SK-N-SH (cell line): ENCODE data around the gene MIOS. TPM values are rescaled to one million over a fixed set of nuclear protein-coding genes. Genes with fewer than 3 reads are reported as not detected.
A peak's percentile ranks its signal among the peaks of the same experiment; 100 is the strongest.

Experiments used
- CTCF ChIA-PET: fragments of 300-600, 350-600 bp; formaldehyde crosslinking; extraction: SDS; loops from one replicate; lab custom pipeline; 2021; lab: Yijun Ruan, JAX
- POLR2A ChIA-PET: fragments of 350-600 bp; sonication (Branson Sonifier 250); formaldehyde crosslinking; extraction: SDS; loops from one replicate; lab custom pipeline; 2020; ENCODE audit warnings: antibody characterized with exemption, inconsistent platforms; lab: Yijun Ruan, JAX
- DNase-seq: peaks from one replicate; pipeline ENCODE4 v3.0.0; 2012
- H2AFZ ChIP-seq: fragments of 200-600 bp; sonication (generic); 2 replicates; pipeline ENCODE4 v1.8.1; 2016; ENCODE audit warnings: antibody characterized with exemption, mild to moderate bottlenecking, low read depth
- H3F3A ChIP-seq: fragments of 200-600 bp; sonication (generic); replicated peaks from 2 replicates; pipeline ENCODE3; 2016; ENCODE audit warnings: antibody characterized with exemption, mild to moderate bottlenecking; ENCODE audit not compliant: insufficient read depth
- H3K27ac ChIP-seq, 2 experiments: fragments of 200-500 bp in 1 of 2; fragments of 200-600 bp in 1 of 2; sonication (Bioruptor generic) in 1 of 2; sonication (generic), shearing (Covaris generic) in 1 of 2; 2 replicates each; pipeline versions ENCODE4 v1.5.1 to v1.6.1; 2014 to 2016; ENCODE audit warnings: low read depth in 2 of 2, inconsistent platforms in 1 of 2, low read length in 1 of 2, mild to moderate bottlenecking in 1 of 2, mixed read lengths in 1 of 2
- H3K27me3 ChIP-seq: fragments of 200-600 bp; sonication (generic), shearing (Covaris generic); 2 replicates; pipeline ENCODE4 v1.6.1; 2016; ENCODE audit warnings: mixed run types; ENCODE audit not compliant: insufficient read depth
- H3K36me3 ChIP-seq, 2 experiments: fragments of 200-500 bp in 1 of 2; fragments of 200-600 bp in 1 of 2; sonication (Bioruptor generic) in 1 of 2; sonication (generic) in 1 of 2; replicated peaks in 1 of 2; 2 replicates each; pipeline versions ENCODE3 to v1.5.1; 2014 to 2016; ENCODE audit warnings: low read length in 1 of 2, mild to moderate bottlenecking in 1 of 2; ENCODE audit not compliant: insufficient read depth in 2 of 2, control insufficient read depth in 1 of 2
- H3K4me1 ChIP-seq, 2 experiments: fragments of 200-500 bp in 1 of 2; fragments of 200-600 bp in 1 of 2; sonication (Bioruptor generic) in 1 of 2; sonication (generic), shearing (Covaris generic) in 1 of 2; 2 replicates each; pipeline versions ENCODE4 v1.5.1 to v1.6.1; 2014 to 2016; ENCODE audit warnings: low read depth in 1 of 2, low read length in 1 of 2, mixed run types in 1 of 2; ENCODE audit not compliant: insufficient read depth in 2 of 2, control insufficient read depth in 1 of 2
- H3K4me2 ChIP-seq: fragments of 200-600 bp; sonication (generic), shearing (Covaris generic); 2 replicates; pipeline ENCODE4 v1.6.1; 2017; ENCODE audit warnings: mixed run types
- H3K4me3 ChIP-seq, 2 experiments: fragments of 200-500 bp in 1 of 2; fragments of 200-600 bp in 1 of 2; sonication (Bioruptor generic) in 1 of 2; sonication (generic), shearing (Covaris generic) in 1 of 2; 2 replicates each; pipeline versions ENCODE4 v1.5.1 to v1.8.1; 2014 to 2016; ENCODE audit warnings: low read depth in 2 of 2, inconsistent platforms in 1 of 2, low read length in 1 of 2, mild to moderate bottlenecking in 1 of 2, mixed read lengths in 1 of 2, moderate library complexity in 1 of 2
- H3K79me2 ChIP-seq: fragments of 200-600 bp; sonication (generic); 2 replicates; pipeline ENCODE4 v1.8.1; 2017; ENCODE audit warnings: mild to moderate bottlenecking; ENCODE audit not compliant: insufficient read depth
- H3K9ac ChIP-seq: fragments of 200-600 bp; sonication (generic); 2 replicates; pipeline ENCODE4 v1.6.1; 2017; ENCODE audit warnings: mixed run types
- H3K9me2 ChIP-seq: fragments of 200-600 bp; sonication (generic); 2 replicates; pipeline ENCODE4 v1.6.1; 2017; ENCODE audit warnings: mixed run types
- H3K9me3 ChIP-seq: fragments of 200-600 bp; sonication (generic); 2 replicates; pipeline ENCODE4 v1.6.1; 2017; ENCODE audit warnings: mixed run types, mild to moderate bottlenecking, moderate library complexity
- H4K20me1 ChIP-seq: fragments of 200-600 bp; sonication (generic); 2 replicates; pipeline ENCODE4 v1.6.1; 2017; ENCODE audit warnings: mild to moderate bottlenecking, mixed run types; ENCODE audit not compliant: insufficient read depth
- CHD2 ChIP-seq: fragments of 150-350 bp; IDR thresholded peaks from 2 replicates; pipeline ENCODE4 v1.6.1; 2018; ENCODE audit warnings: low read length; ENCODE audit not compliant: partially characterized antibody
- CTCF ChIP-seq: fragments of 200-600 bp; sonication (generic); IDR thresholded peaks from 2 replicates; pipeline ENCODE4 v1.6.1; 2017; ENCODE audit warnings: antibody characterized with exemption, mild to moderate bottlenecking, moderate library complexity
- FOSL2 ChIP-seq: IDR thresholded peaks from 2 replicates; pipeline ENCODE4 v1.4.0; 2012; ENCODE audit warnings: low read depth, mild to moderate bottlenecking, moderate library complexity, borderline replicate concordance
- FOXJ3 ChIP-seq: sonication (generic); formaldehyde crosslinking; IDR thresholded peaks from 2 replicates; pipeline ENCODE4 v1.5.1; 2020; ENCODE audit warnings: mild to moderate bottlenecking, missing genetic modification reagents
- JUND ChIP-seq: IDR thresholded peaks from 2 replicates; pipeline ENCODE4 v1.4.0; 2012
- MEF2A ChIP-seq: IDR thresholded peaks from 2 replicates; pipeline ENCODE4 v1.4.0; 2012; ENCODE audit warnings: low read depth, borderline replicate concordance
- MXI1 ChIP-seq: IDR thresholded peaks from 2 replicates; pipeline ENCODE4 v1.6.1; 2012; ENCODE audit warnings: mild to moderate bottlenecking, low read depth, low read length, improper control_type of control experiment
- NFIC ChIP-seq: IDR thresholded peaks from 2 replicates; pipeline ENCODE4 v1.4.0; 2012; ENCODE audit warnings: borderline replicate concordance
- NRF1 ChIP-seq: IDR thresholded peaks from 2 replicates; pipeline ENCODE4 v1.6.1; 2012; ENCODE audit warnings: low read depth, mild to moderate bottlenecking, low read length
- RAD21 ChIP-seq: IDR thresholded peaks from 2 replicates; pipeline ENCODE4 v1.6.1; 2012; ENCODE audit warnings: mild to moderate bottlenecking, low read length
- RFX5 ChIP-seq: IDR thresholded peaks from 2 replicates; pipeline ENCODE4 v1.6.1; 2012; ENCODE audit warnings: mild to moderate bottlenecking, improper control_type of control experiment, low read length
- RXRA ChIP-seq: IDR thresholded peaks from 2 replicates; pipeline ENCODE4 v1.4.0; 2012; ENCODE audit warnings: low read depth, mild to moderate bottlenecking, borderline replicate concordance
- SIN3A ChIP-seq: IDR thresholded peaks from 2 replicates; pipeline ENCODE4 v1.6.1; 2012; ENCODE audit warnings: low read depth, mild to moderate bottlenecking, low read length, moderate library complexity, borderline replicate concordance
- TAF1 ChIP-seq: IDR thresholded peaks from 2 replicates; pipeline ENCODE4 v1.6.1; 2012; ENCODE audit warnings: low read depth, mild to moderate bottlenecking, low read length, moderate library complexity, borderline replicate concordance
- TEAD4 ChIP-seq: IDR thresholded peaks from 2 replicates; pipeline ENCODE4 v1.4.0; 2012; ENCODE audit warnings: mild to moderate bottlenecking, borderline replicate concordance; ENCODE audit not compliant: insufficient read depth
- USF1 ChIP-seq: IDR thresholded peaks from 2 replicates; pipeline ENCODE4 v1.4.0; 2012; ENCODE audit warnings: low read depth, borderline replicate concordance
- YY1 ChIP-seq: IDR thresholded peaks from 2 replicates; pipeline ENCODE4 v1.4.0; 2012; ENCODE audit warnings: low read depth, mild to moderate bottlenecking
- ZBTB33 ChIP-seq: IDR thresholded peaks from 2 replicates; pipeline ENCODE4 v1.4.0; 2012; ENCODE audit warnings: low read depth, borderline replicate concordance
- WGBS: methylation state at CpG from one replicate; pipeline ENCODE4 v1.1.6; 2017; ENCODE audit warnings: low lambda C conversion rate; 5-methylcytosine and 5-hydroxymethylcytosine counted together
- polyA plus RNA-seq, 3 experiments: library from polyadenylated mRNA; depleted of rRNA; stranded (reverse); fragments of >200 nt; gene quantifications; 2 replicates each; pipeline ENCODE4 v1.2.3, GENCODE V29; 2012
- TF ChIP-seq, protein P1 (sequence below): IDR thresholded peaks from 2 replicates; pipeline ENCODE4 v1.4.0; 2012; ENCODE audit warnings: low read depth

Gene MIOS
- polyA plus RNA-seq, 1 of the 3 experiments (the other 2 are of a cell fraction) = 16.4 TPM

DNA sequence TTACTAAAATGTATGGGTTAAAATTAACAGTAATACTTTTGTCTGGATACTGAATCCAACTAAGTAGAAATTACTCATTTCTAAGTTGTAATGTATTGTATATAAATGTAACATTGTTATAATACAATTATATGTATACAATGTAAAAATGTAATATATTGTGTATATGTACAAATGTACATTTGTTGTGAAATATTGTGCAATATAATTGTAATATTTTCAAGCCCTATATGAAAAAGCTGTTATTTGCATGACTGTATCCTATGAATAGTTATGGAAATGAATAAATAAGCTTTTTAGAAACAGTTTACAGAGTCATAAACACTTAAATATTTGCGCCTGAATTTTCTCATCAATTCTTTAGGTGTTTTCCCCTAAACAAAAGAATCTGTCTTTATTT is 53.6 kb downstream of the MIOS start:
- ChIA-PET CTCF (interaction anchor here (1.0 to 1.4 kb wide), 5 partner anchors 8 to 641 kb away, joined by 3 to 9 read pairs (median 5); partner anchors contain the start of gene ICA1), POLR2A (interaction anchor here (0.8 to 1.8 kb wide), 4 partner anchors 20 to 641 kb away, joined by 3 to 8 read pairs (median 4); partner anchors contain the start of gene UMAD1)
- H3K9me3 ChIP-seq = no peaks in the 10 kb centered on the region
- H3K27me3 ChIP-seq = no peaks in the 10 kb centered on the region
- H3K4me3 ChIP-seq = no peak overlapping the region
- TF ChIP-seq FOSL2 (no peak), USF1 (no peak), TAF1 (no peak), MEF2A (no peak), CHD2 (no peak), NRF1 (no peak), CTCF (no peak), JUND (no peak), FOXJ3 (CRISPR knock-in tag) (no peak)
- no peak overlapping the region for H2AFZ ChIP-seq
- H3K36me3 ChIP-seq = no peaks in the 10 kb centered on the region
- H3K4me1 ChIP-seq = peaks cover 0 to 15% of the 10 kb centered on the region in 2 experiments; a peak in 2 of 4 replicates
- DNase-seq = no peak
- WGBS = 47% methylated on average over 1 of the region's 1 CpG
- no peaks in the 10 kb centered on the region for H3K79me2 ChIP-seq
- H3K9ac ChIP-seq = no peak overlapping the region
- no peaks in the 10 kb centered on the region for H3F3A ChIP-seq
- H3K4me2 ChIP-seq = no peak overlapping the region
- H3K9me2 ChIP-seq = no peaks in the 10 kb centered on the region
- no peaks in the 10 kb centered on the region for H4K20me1 ChIP-seq
- peak overlapping the region in 1 of 2 experiments; percentile 96; a peak in 2 of 4 replicates for H3K27ac ChIP-seq

DNA sequence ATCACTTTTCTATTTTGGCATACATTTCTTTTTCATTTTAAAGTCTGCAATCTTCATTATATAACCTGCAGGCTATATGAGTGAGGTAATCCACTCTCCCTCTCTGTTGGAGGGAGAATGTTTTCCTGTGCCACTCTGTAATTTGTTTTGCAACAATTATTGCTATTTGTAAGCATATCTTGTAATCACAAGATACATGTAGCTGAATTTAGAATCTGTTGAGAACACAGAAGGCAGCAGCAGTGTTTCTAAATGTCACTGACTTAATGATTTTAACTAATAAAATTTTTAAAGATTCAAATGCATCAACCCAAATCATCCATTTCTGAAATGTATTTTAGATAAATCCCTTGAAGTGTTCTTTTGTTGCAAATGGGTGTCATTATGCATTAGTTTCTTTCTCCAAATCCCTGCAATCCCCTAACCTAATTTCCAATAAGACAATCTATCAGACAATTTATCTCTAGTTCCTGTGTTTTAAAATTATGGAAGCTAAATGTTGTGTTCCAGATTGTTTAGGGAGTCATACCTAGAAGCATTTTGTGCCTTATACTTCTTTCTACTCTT is 54.0 kb downstream of the MIOS start:
- Histone ChIP-seq H3K79me2 (no peaks in the 10 kb centered on the region), H3K27ac (peak overlapping the region in 1 of 2 experiments; percentile 96; a peak in 2 of 4 replicates), H3K4me3 (no peak overlapping the region), H3F3A (no peaks in the 10 kb centered on the region), H3K27me3 (no peaks in the 10 kb centered on the region), H3K36me3 (no peaks in the 10 kb centered on the region), H3K9ac (no peak overlapping the region), H3K4me1 (peaks cover 0 to 15% of the 10 kb centered on the region in 2 experiments; a peak in 2 of 4 replicates), H3K9me2 (no peaks in the 10 kb centered on the region), H2AFZ (no peak overlapping the region), H3K4me2 (no peak overlapping the region), H4K20me1 (no peaks in the 10 kb centered on the region), H3K9me3 (no peaks in the 10 kb centered on the region)
- ChIA-PET POLR2A (interaction anchor here (0.7 to 1.8 kb wide), 5 partner anchors 20 to 641 kb away, joined by 3 to 8 read pairs (median 5); partner anchors contain the start of gene UMAD1), CTCF (interaction anchor here (1.0 to 1.4 kb wide), 6 partner anchors 9 to 641 kb away, joined by 3 to 9 read pairs (median 5); partner anchors contain the start of gene ICA1)
- peak; percentile 50 for DNase-seq
- TF ChIP-seq TAF1 = no peak
- TF ChIP-seq CHD2 = peak; percentile 35
- peak; percentile 39; the same call in 1 of the 2 replicates for TF ChIP-seq MXI1
- no peak for TF ChIP-seq ZBTB33
- no peak for TF ChIP-seq CTCF
- TF ChIP-seq RAD21 = peak; percentile 23
- TF ChIP-seq TEAD4 = peak; percentile 56; the same call in 1 of the 2 replicates
- no peak for TF ChIP-seq JUND
- TF ChIP-seq YY1 = no peak
- no peak for TF ChIP-seq NFIC
- TF ChIP-seq RXRA = no peak
- TF ChIP-seq, protein P1, sequence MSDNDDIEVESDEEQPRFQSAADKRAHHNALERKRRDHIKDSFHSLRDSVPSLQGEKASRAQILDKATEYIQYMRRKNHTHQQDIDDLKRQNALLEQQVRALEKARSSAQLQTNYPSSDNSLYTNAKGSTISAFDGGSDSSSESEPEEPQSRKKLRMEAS = no peak
- TF ChIP-seq RFX5 = no peak; the same call in 1 of the 2 replicates
- no peak for TF ChIP-seq SIN3A
